HG03432 (cell line): ENCODE results near the gene BMP6.

ENCODE experiments used
- ATAC-seq: cut with Tn5 transposase; IDR thresholded peaks from one replicate; pipeline ENCODE4 v1.9.1; 2021; ENCODE audit warnings: mild to moderate bottlenecking, moderate library complexity; ENCODE audit not compliant: unreplicated experiment

Gene BMP6

DNA sequence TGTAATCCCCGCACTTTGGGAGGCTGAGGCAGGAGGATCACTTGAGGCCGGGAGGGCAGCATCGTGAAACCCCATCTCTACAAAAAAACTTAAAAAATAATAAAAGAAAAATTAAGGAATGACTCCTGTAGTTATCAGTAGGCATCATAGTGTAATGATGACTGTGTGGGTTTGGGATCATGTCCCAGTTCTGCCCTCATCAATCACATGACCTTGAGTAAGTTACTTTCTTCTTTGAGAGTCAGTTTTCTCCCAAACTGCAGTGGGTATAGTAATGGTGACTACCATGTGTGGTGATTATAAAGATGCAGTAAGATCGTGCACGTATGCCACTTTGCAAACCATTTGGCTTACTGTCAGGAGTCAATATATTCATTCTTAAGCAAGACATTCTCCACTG is 95.5 kb downstream of the BMP6 start:
- ATAC-seq, result no peak

DNA sequence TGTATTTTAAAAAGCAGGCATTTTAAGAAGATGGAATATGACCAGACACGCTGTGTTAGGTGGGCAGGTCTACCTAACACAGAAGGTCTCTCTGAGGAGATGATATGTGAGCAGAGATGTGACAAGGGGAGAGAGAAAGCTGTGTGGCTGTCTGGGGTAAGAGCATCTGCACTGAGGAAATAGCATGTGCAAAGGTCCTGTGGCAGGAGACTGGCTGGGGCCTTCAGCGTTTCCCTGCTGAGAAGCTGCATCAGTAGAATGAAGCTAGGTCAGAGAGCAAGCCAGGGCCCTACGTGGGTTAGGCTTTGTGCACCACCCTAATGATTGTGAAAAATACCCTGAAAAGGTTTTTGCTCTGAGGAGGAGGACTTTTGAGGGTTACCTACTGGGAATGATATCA is 97.7 kb downstream of the BMP6 start:
- ATAC-seq, result no peak

DNA sequence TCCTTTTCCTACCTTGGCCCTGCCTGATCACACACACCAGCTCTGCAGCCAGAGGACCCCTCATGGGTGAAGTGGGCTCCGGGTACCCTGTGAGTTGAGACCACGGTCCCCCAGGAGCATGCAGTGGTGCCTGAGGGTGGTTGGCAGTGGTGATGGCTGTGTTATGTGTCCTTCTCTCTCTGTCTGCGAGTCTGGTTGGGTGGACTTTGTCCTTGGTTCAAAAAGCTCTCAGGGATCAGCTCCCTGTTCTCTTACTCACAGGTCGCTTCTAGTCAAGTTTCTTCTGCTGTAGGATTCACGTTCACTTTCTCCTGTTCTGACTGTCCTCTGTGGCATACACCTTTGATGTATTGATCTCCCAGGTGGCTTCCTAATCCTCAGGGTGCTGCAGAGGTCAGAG is 100.1 kb downstream of the BMP6 start:
- ATAC-seq, result no peak

DNA sequence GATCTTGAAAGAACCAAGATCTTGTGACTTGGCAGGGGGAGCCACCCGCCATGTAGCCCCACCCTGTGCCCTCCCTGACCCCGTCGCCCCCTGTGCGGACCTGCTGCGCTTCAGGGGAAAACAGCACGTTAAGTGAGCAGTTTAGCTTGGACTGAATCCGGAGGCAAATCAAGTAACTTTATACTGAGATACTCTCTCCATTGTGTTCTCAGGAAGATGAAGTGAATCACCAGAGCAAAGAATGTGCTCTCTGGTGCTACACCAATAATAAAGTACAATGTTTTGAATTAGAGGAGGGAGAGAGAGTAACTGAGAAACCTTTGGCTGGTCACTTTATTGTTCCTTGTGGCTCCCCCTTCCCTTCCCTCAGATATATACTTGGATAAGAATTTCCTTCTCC is 101.2 kb downstream of the BMP6 start:
- no peak for ATAC-seq

DNA sequence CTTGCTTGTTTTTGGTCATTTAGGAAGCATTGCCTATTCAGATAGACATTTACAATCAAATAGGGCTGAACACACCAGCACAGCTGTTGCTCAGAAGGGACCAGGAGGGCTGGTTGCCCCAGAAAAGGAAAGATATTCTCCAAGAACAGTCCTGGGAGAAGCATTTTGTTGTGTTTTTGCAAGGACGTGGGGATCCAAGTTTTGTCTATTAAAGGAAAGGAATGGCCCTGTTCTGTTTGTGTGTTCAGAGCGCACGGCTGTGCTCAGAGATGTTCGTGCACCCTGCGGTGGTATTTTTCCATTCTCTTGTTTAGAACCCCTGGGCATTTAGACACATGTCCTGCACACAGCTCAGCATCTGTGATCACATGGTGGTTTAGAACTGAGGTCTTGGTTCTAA is 102.2 kb downstream of the BMP6 start:
- ATAC-seq, result no peak

DNA sequence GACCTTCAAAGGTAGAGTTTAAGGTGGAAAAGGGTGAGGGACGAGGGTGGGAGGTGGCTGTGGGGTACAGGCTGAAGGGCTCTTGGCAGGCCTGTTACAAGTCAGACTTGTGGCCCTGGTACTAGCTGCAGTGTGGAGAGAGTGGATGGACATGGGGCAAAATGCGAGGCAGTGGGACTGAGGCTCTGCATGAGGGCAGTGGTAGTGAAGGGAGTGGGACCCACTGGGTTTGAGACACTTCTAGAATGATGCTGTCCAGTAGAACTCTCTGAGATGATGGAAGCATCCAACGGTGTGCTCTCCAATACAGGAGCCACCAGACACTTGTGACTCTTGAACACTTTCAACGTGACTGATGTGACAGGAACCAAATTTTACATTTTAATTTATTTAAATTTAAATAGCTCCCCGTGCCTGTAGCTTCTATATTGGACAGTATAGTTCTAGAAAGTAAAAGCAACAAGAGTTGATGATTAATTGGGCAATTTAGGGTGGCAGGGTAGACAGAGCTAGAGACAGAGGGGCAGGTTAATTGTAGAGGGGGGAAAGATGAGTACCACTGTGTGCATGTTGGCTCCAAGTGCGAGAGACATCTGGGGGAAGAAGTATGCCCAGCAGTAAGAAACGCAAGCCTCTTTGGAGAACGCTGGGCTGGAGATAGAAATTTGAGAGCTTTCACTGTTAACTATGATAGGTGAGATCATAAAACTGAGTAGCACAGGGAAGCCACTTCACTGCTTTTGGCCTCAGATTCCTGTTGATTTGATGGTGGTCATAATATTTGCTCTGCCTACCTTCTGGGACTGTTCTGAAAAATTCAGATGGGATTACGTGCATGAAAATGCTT is 107.2 kb downstream of the BMP6 start:
- no peak for ATAC-seq

DNA sequence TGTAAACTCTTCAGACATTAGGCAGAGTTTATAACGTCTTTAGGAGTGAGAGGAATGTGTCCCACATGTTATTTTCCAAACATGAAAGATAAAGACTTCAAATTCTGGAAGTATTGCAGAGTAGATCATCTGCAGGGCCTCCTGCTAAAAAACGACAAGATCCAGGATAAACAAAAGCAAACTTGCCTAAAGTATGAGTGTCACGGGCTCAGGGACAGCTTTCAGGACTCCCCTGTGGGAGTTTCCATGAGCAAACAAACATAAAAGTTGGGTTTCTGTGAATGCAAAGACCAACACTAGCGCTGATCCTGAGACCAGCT is 107.8 kb downstream of the BMP6 start:
- no peak for ATAC-seq

DNA sequence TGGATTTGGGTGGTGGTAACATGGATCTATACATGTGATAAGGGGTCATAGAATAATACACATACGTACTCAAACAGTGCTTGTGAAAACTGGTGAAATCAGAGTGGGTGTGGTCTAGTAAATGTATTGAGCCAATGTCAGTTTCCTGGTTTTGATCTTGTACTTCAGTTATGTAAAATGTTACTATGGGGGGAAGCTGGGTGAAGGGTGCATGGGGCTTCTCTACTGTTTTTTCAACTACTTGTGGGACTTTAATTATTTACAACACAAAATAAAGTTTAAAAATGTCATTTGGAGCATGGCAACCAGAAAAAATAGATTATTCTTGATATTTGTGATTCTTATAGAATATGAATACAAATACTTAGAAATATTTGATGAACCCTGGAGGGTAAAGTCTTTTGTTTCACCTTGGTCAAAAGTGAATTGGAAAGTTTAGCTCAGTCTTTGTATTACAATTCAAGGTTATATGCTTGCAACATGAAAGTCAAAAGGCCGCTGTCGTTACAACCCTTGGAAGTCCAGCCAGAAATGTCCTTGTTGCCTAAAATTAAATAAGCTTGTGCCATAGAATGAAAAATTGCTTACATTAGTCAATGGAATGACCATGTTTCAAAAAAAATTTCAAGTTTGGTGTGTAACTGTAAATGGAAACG is 110.6 kb downstream of the BMP6 start:
- no peak for ATAC-seq

DNA sequence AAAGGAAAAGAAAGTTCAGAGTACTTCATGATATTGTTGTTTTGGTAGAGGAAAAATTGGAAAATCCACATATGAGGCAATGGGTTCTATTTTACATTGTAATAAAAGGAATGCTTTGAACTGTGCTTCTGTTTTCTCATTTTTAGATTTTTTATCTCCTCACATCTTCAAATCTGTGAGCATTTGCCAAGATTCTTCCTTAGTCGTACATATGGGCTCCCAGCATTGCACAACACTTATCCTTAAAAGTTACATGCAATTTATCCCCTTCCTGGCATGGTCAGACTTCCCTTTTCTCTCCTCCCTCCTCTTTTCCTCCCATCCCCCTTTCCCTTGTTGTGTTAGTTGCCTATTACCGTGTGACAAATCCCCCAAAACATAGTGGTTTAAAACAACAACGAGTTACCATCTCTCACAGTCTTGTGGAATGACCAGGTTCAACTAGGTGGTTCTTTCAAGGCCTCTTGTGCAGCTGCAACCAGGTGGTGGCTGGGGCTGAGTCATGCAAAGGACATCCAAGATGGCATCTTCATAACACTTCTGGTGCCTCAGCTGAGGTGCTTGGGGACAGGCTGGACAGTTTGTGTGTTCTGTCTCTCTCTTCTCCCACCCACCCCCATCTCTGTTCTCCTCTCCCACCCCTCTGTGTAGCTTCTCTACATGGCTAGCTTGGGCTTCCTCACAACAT is 116.0 kb downstream of the BMP6 start:
- ATAC-seq, result no peak

DNA sequence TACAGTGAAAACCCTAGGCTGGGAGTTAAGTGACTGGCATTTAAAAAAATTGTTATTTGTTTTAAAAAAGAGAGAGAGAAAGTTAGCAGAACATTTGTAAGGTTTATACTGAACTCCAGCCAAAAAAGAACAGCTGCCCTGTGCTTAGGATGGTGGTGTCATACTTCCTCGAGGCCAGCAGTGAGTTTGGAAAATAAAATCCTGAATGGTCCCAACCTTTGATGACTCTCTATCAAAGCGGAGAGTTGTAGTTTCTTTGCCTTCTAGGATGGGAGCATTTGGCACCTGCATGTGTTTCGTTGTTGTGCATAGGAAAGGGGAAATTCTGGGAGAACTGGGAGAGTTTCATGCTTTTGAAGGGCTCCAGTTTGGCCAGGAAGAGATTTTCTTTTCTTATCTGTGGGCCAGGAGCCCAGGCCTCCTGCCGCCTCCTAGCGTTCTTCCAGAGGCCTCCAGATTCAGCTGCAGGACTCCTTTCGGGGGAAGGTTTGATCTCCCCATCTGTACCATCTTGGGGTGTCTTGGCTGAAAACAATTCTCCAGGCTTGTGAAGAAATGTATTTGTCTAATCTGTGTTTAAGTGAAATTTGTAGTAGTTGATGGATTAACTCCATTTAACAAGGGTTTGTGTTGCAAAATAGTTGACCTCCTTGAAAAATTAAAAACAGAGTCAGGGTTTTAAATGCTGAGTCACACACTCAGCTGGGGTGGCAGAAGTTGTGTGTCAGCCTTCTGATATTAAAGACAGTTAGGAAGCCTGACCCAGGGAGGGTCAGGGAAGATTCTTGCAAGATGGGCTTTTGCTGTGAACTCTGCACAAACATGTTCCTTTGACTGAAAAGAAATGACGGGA is 121.3 kb downstream of the BMP6 start:
- ATAC-seq, result no peak

DNA sequence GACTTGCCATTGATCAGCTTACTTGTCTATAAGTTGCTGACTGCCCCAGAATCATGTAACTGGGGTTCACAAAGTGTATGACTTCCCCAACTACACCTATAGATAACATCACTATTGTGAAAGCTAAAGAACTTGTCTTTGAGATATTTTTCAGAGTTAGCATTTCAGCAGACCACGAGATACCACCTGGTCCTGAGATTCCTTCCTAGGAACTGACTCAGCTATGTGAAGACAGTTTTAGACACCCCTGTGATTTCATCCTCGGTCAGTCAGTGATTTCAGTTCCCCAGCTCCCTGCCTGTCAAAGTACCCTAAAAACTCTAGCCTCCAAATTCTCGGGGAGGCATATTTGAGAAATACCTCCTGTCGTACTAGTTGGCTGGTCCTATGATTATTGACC is 122.3 kb downstream of the BMP6 start:
- ATAC-seq, result no peak

DNA sequence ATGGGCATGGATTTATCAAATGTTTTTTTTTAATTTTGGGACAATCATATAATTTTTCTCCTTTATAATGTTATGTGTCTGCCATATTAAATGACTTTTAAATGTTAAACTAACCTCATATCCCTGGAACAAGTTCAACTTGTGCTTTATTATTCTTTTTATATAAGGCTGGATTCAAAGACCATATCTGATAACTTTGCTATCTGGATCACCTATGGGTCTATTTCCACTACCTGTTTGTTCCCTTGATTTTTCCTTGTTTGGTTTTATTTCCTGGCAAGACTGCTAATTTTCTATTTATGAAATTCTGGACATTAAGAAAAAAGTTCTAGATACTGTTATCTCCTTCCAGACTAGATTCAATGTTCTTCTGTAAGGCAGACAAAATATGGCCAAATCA is 125.9 kb downstream of the BMP6 start:
- no peak for ATAC-seq

DNA sequence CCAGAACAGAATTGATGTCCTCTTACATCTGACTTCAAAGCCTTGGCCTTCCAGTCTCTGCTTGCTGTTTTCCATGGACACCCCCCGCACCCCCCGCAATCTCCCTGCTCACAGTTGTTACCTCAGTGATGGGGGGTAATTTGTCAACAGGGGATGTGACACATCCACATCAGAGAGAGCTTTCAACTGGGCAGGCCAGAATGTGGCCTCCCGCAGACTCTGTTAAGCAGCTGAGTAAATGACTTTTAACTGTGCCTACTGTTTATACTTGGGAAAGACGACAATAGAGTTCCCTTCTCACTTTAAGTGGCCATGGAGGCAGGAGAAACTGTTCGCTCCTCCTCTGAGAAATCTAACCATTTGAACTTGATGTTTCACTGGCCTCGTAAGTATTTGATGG is 133.7 kb downstream of the BMP6 start:
- ATAC-seq, result no peak

DNA sequence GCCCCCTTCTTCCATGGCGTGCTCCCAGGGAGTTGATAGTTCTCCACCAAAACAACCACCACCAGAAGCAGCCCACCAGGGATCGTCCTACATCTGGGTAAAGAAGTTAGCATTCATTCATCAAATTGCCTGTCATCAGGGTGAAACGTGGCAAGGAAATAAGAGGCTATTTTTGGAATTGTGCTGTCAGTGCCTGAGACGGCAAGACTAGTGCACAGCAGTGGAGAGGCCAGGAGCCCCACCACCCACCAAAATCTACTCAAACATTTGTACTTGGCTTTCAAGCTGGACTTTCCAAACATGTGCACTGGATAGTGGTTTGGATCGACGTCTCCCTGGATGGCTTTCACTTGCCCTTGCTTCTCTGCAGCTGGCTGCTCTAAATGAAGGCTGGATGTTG is 139.9 kb downstream of the BMP6 start:
- no peak for ATAC-seq

DNA sequence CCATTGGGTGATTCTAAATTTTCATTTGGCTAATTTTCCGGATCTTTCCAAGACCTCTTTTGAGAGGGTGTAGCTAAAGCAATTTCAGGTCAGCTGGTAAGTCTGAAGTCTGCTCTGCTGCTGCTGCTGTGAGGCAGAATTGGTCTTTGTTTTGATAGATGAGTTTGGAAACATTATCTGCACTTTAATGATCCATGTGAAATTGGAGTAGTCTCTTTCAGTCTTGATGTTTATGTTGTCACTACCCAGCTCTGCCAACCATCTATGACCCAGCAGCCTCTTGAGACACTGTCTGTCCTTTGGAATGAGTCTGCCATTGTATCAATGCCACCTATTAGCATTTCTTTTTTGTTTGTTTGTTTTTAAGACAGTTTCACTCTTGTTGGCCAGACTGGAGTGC is 140.6 kb downstream of the BMP6 start:
- ATAC-seq, result no peak

DNA sequence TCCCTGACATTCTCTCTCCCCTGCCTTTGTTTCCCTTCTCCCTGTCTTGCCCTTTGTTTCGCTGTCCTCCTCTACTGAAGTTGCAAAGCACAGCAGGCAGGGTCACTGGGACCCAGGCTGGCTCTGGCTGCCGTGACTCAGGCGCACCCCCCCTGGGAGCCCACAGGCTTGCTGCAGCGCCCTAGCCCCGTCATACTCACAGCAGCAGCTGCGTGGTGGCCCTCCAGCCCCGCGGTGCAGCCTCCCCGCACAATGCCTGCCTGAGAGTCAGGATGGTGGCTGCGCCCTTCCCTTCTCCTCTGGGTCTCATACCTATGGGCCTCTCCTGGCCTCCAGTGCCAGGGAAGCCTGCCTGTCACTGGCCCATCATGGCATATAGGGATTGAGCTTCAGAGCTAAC is 143.0 kb downstream of the BMP6 start:
- ATAC-seq, result no peak

DNA sequence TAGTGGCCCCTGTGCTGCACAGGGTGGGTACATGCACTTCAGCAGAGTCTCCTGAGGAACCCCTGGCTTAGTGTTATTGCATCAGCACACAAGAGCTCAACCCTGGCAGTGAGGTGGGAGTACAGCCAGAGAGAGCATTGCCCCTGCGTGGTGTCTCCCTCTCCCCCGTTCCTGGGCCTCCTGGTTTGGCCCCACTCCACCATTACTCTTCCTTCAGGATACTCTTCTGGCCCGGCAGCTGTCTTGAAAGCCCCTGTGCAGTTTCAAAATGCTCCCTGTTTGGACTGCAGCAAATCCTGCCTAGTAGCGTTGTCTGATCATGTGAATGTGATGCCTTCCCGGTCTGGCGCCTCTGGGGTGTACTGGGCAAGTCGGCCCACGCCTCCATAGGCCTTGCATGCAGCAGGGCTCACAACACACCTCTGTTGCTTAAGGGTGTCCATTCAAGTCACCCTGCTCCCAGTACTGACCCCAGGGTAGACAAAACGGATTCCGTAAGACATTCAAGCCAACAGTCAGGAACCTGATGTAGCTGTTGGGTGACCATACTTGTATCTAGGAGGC is 152.6 kb downstream of the BMP6 start:
- no peak for ATAC-seq

DNA sequence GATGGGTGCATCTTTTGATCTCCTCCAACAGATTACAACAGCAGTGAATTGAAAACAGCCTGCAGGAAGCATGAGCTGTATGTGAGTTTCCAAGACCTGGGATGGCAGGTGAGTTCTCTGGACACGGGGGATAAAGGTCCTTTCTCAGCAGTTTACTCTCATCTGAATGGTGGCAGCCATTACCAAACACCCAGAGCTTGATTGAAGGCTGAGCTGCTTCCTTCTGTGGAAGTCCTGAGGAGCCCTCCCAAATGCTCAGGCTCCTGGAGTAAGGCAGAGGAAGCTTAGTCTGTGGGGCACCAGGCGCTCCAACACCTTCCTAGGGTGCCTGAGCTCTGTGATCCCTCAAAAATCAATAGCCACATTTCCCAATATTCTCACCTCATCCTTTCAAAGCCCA is 153.1 kb downstream of the BMP6 start:
- no peak for ATAC-seq

DNA sequence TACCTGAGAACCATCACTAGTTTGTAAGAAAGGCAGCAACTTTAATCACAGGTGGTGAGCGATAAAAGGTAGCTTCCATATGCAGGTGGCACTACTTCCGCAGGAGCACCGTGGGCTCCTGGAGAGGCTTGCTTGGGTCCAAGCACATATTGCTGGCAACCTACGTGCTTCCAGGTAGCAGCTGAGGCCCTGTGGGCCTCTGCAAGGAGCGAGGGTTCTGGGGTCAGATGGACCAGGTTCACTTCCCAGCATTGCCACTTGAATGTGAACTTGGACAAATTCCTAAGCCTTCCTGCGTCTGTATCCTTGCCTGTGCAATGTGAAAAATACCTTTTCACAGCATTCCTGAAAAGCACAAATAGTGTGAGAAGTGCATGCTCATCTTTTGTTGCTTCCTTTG is 153.7 kb downstream of the BMP6 start:
- no peak for ATAC-seq

DNA sequence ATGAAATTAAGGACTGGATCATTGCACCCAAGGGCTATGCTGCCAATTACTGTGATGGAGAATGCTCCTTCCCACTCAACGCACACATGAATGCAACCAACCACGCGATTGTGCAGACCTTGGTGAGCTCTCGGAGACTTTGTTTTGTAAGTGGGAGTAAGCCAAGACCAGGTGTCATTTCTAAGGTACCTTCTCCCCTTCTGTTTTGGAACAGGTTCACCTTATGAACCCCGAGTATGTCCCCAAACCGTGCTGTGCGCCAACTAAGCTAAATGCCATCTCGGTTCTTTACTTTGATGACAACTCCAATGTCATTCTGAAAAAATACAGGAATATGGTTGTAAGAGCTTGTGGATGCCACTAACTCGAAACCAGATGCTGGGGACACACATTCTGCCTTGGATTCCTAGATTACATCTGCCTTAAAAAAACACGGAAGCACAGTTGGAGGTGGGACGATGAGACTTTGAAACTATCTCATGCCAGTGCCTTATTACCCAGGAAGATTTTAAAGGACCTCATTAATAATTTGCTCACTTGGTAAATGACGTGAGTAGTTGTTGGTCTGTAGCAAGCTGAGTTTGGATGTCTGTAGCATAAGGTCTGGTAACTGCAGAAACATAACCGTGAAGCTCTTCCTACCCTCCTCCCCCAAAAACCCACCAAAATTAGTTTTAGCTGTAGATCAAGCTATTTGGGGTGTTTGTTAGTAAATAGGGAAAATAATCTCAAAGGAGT is 154.2 kb downstream of the BMP6 start:
- no peak for ATAC-seq
